AG04450 (cell line): ENCODE measurements around the gene PLEKHA5. TPM values are rescaled to one million over a fixed set of nuclear protein-coding genes. Genes with fewer than 3 reads are reported as not detected.

Experiments used
- CTCF ChIA-PET: fragments of 300-600, 350-600 bp; formaldehyde crosslinking; extraction: SDS; loops from one replicate; lab custom pipeline; 2022; ENCODE audit warnings: antibody characterized with exemption, inconsistent platforms; lab: Charles Lee
- POLR2A ChIA-PET: fragments of 350-600 bp; formaldehyde crosslinking; extraction: SDS; loops from one replicate; lab custom pipeline; 2021; ENCODE audit warnings: antibody characterized with exemption, inconsistent platforms; lab: Yijun Ruan, JAX
- DNase-seq: peaks from one replicate; pipeline ENCODE4 v3.0.0-alpha.2; 2011; ENCODE audit warnings: low read depth, low spot score
- H3K27ac ChIP-seq: one replicate; pipeline ENCODE4 v1.5.1; 2012; ENCODE audit warnings: low read depth, low read length, control low read depth
- H3K27me3 ChIP-seq: one replicate; pipeline ENCODE4 v1.6.0; 2012; ENCODE audit warnings: low read length; ENCODE audit not compliant: control insufficient read depth, insufficient read depth
- H3K4me3 ChIP-seq: 2 replicates; pipeline ENCODE4 v1.5.1; 2011; ENCODE audit warnings: mild to moderate bottlenecking, low read depth, low read length, control low read depth
- H3K9me3 ChIP-seq: 2 replicates; pipeline ENCODE4 v1.5.1; 2012; ENCODE audit warnings: low read length; ENCODE audit not compliant: control insufficient read depth, insufficient read depth
- CTCF ChIP-seq: IDR thresholded peaks from 2 replicates; pipeline ENCODE4 v1.5.1; 2011; ENCODE audit warnings: low read depth, low read length, control low read depth, inconsistent platforms
- polyA plus RNA-seq: library from polyadenylated mRNA; depleted of rRNA; stranded (reverse); fragments of >200 nt; gene quantifications from 2 replicates; pipeline ENCODE4 v1.2.3, GENCODE V29; 2011

Gene PLEKHA5
- polyA plus RNA-seq, 1 experiment: 23.5 TPM

- Histone ChIP-seq H3K27ac (no peak overlapping the region), H3K9me3 (peaks cover 7% of the 10 kb centered on the region), H3K27me3 (no peaks in the 10 kb centered on the region), H3K4me3 (no peak overlapping the region)
- DNase-seq: no peak
- POLR2A ChIA-PET: interaction anchor here (1.0 kb wide), 1 partner anchor 19 kb away, joined by 5 read pairs; no protein-coding TSS in a partner anchor
- TF ChIP-seq CTCF: no peak
- CTCF ChIA-PET: no interaction called here
Observed at GRCh38 chr12:19150273-19150900, 20.9 kb downstream of the PLEKHA5 start.

GRCh38 chr12:19151298-19151697 lies 21.8 kb downstream of the PLEKHA5 start:
- H3K4me3 ChIP-seq: no peak overlapping the region
- CTCF ChIA-PET: interaction anchor here (1.0 kb wide), 1 partner anchor 35 kb away, joined by 3 read pairs; no protein-coding TSS in a partner anchor
- DNase-seq: no peak
- no peaks in the 10 kb centered on the region for H3K27me3 ChIP-seq
- POLR2A ChIA-PET: no interaction called here
- no peak for TF ChIP-seq CTCF
- no peak overlapping the region for H3K27ac ChIP-seq
- H3K9me3 ChIP-seq: peaks cover 7% of the 10 kb centered on the region

- no peak overlapping the region for H3K27ac ChIP-seq
- no peak for TF ChIP-seq CTCF
- DNase-seq: no peak
- CTCF ChIA-PET: no interaction called here
- no peak overlapping the region for H3K4me3 ChIP-seq
- POLR2A ChIA-PET: no interaction called here
- no peaks in the 10 kb centered on the region for H3K27me3 ChIP-seq
- peaks cover 7% of the 10 kb centered on the region for H3K9me3 ChIP-seq
Observed at GRCh38 chr12:19153396-19153795, 23.9 kb downstream of the PLEKHA5 start.

GRCh38 chr12:19154686-19155085 lies 25.2 kb downstream of the PLEKHA5 start:
- H3K4me3 ChIP-seq: no peak overlapping the region
- peaks cover 4% of the 10 kb centered on the region; the same call in 1 of the 2 replicates for H3K9me3 ChIP-seq
- H3K27ac ChIP-seq: no peak overlapping the region
- ChIA-PET CTCF (interaction anchor here (1.0 to 1.5 kb wide), 3 partner anchors 28 to 725 kb away, joined by 3 to 4 read pairs (median 3); no protein-coding TSS in a partner anchor), POLR2A (no interaction called here)
- DNase-seq: no peak
- H3K27me3 ChIP-seq: no peaks in the 10 kb centered on the region
- no peak for TF ChIP-seq CTCF

GRCh38 chr12:19155981-19156734 lies 26.6 kb downstream of the PLEKHA5 start:
- CTCF ChIA-PET: no interaction called here
- TF ChIP-seq CTCF: no peak
- peaks cover 4% of the 10 kb centered on the region; the same call in 1 of the 2 replicates for H3K9me3 ChIP-seq

More at GRCh38 chr12:19155981-19156734, 26.6 kb downstream of the PLEKHA5 start:
- H3K4me3 ChIP-seq: no peak overlapping the region
- H3K27ac ChIP-seq: no peak overlapping the region
- H3K27me3 ChIP-seq: no peaks in the 10 kb centered on the region
- POLR2A ChIA-PET: interaction anchor here (0.7 kb wide), 1 partner anchor 25 kb away, joined by 4 read pairs; no protein-coding TSS in a partner anchor
- no peak for DNase-seq
